GM23338 (cell line): ENCODE measurements around the gene TRNAU1AP. TPM values are rescaled to one million over a fixed set of nuclear protein-coding genes. Genes with fewer than 3 reads are reported as not detected.
A peak's percentile ranks its signal among the peaks of the same experiment; 100 is the strongest.

Experiments
- ATAC-seq: fragments of 200-7000 bp; cut with Tn5 transposase; 3 replicates; pipeline ENCODE4 v1.9.1; 2020
- DNase-seq: peaks from one replicate; pipeline ENCODE4 v3.0.0-alpha.2; 2015; ENCODE audit warnings: low spot score
- H2AFZ ChIP-seq: fragments of 200-600 bp; sonication (generic); 2 replicates; pipeline ENCODE4 v1.8.0; 2016; ENCODE audit warnings: antibody characterized with exemption, mild to moderate bottlenecking, moderate library complexity
- H3F3A ChIP-seq: fragments of 200-600 bp; sonication (generic); replicated peaks from 2 replicates; pipeline ENCODE4 v1.8.0; 2017; ENCODE audit warnings: antibody characterized with exemption, mixed run types, low read depth
- H3K27ac ChIP-seq: fragments of 200-600 bp; sonication (generic); 2 replicates; pipeline ENCODE4 v1.6.1; 2016; ENCODE audit warnings: low read depth
- H3K27me3 ChIP-seq: fragments of 200-600 bp; sonication (generic); 2 replicates; pipeline ENCODE4 v1.8.0; 2016; ENCODE audit warnings: mild to moderate bottlenecking, mixed run types, moderate library complexity; ENCODE audit not compliant: insufficient read depth
- H3K36me3 ChIP-seq: fragments of 200-600 bp; sonication (generic); 2 replicates; pipeline ENCODE4 v1.8.0; 2016; ENCODE audit warnings: mild to moderate bottlenecking; ENCODE audit not compliant: insufficient read depth
- H3K4me1 ChIP-seq: fragments of 200-600 bp; sonication (generic); 2 replicates; pipeline ENCODE4 v1.8.0; 2016; ENCODE audit warnings: mild to moderate bottlenecking, moderate library complexity; ENCODE audit not compliant: insufficient read depth
- H3K4me2 ChIP-seq: fragments of 200-600 bp; sonication (generic); 2 replicates; pipeline ENCODE4 v1.7.1; 2017; ENCODE audit warnings: mixed run types
- H3K4me3 ChIP-seq: fragments of 200-600 bp; sonication (generic); 2 replicates; pipeline ENCODE4 v1.6.1; 2016; ENCODE audit warnings: mixed run types
- H3K79me2 ChIP-seq: fragments of 200-600 bp; sonication (generic); replicated peaks from 2 replicates; pipeline ENCODE4 v1.8.0; 2017; ENCODE audit warnings: mild to moderate bottlenecking; ENCODE audit not compliant: insufficient read depth
- H3K9me2 ChIP-seq: fragments of 200-600 bp; sonication (generic); 2 replicates; pipeline ENCODE4 v1.8.0; 2017; ENCODE audit not compliant: insufficient read depth
- H4K20me1 ChIP-seq: fragments of 200-600 bp; sonication (generic); replicated peaks from 2 replicates; pipeline ENCODE4 v1.8.0; 2017; ENCODE audit warnings: mild to moderate bottlenecking; ENCODE audit not compliant: insufficient read depth
- H3K27ac Mint-ChIP-seq: 2 replicates; pipeline ENCODE4 v1.8.0; 2020; ENCODE audit warnings: inconsistent platforms, mild to moderate bottlenecking, moderate library complexity, mixed read lengths
- H3K27me3 Mint-ChIP-seq: 3 replicates; pipeline ENCODE4 v1.8.0; 2022; ENCODE audit warnings: low read depth, mild to moderate bottlenecking, moderate library complexity, mixed read lengths, inconsistent platforms; ENCODE audit not compliant: insufficient read depth, poor library complexity
- H3K36me3 Mint-ChIP-seq: 3 replicates; pipeline ENCODE4 v1.8.0; 2021; ENCODE audit warnings: low read depth, mild to moderate bottlenecking, inconsistent platforms, moderate library complexity, mixed read lengths
- H3K4me1 Mint-ChIP-seq: 3 replicates; pipeline ENCODE4 v1.8.0; 2020; ENCODE audit warnings: mild to moderate bottlenecking, inconsistent platforms, mixed read lengths
- H3K4me3 Mint-ChIP-seq: 3 replicates; pipeline ENCODE4 v1.8.0; 2021; ENCODE audit warnings: moderate library complexity, mild to moderate bottlenecking, inconsistent platforms, mixed read lengths
- H3K9me3 Mint-ChIP-seq: 3 replicates; pipeline ENCODE4 v1.8.0; 2020; ENCODE audit warnings: moderate library complexity, mild to moderate bottlenecking, inconsistent platforms, mixed read lengths
- CREB1 ChIP-seq: fragments of 250-450 bp; sonication (Bioruptor Pico); IDR thresholded peaks from 2 replicates; pipeline ENCODE4 v1.5.0; 2020; ENCODE audit warnings: low read depth, mild to moderate bottlenecking, moderate library complexity
- CTCF ChIP-seq, 2 experiments: fragments of 200-600 bp in 1 of 2; sonication (generic) in 1 of 2; conservative IDR thresholded peaks; 2 replicates each; pipeline versions ENCODE4 v1.5.1 to v1.6.1; 2016 to 2017; ENCODE audit warnings: antibody characterized with exemption in 2 of 2, low read depth in 2 of 2, mild to moderate bottlenecking in 2 of 2, moderate library complexity in 1 of 2
- EZH2 ChIP-seq: fragments of 200-600 bp; sonication (generic); IDR thresholded peaks from one replicate; pipeline ENCODE4 v1.8.0; 2017; ENCODE audit warnings: antibody characterized with exemption, mild to moderate bottlenecking, low read depth; ENCODE audit not compliant: unreplicated experiment
- EZH2phosphoT487 ChIP-seq: fragments of 200-600 bp; sonication (generic); IDR thresholded peaks from one replicate; pipeline ENCODE4 v1.8.1; 2018; ENCODE audit warnings: antibody characterized with exemption; ENCODE audit not compliant: unreplicated experiment
- JUNB ChIP-seq: IDR thresholded peaks from one replicate; pipeline ENCODE4 v1.6.1; 2016; ENCODE audit warnings: antibody characterized with exemption; ENCODE audit not compliant: unreplicated experiment
- NANOG ChIP-seq: IDR thresholded peaks from 2 replicates; pipeline ENCODE4 v1.6.1; 2016; ENCODE audit warnings: antibody characterized with exemption, borderline replicate concordance
- POLR2AphosphoS5 ChIP-seq: IDR thresholded peaks from 2 replicates; pipeline ENCODE4 v1.6.1; 2016; ENCODE audit warnings: antibody characterized with exemption, low read depth
- REST ChIP-seq: IDR thresholded peaks from one replicate; pipeline ENCODE4 v1.6.1; 2018; ENCODE audit warnings: antibody characterized with exemption; ENCODE audit not compliant: unreplicated experiment
- STAT1 ChIP-seq: IDR thresholded peaks from one replicate; pipeline ENCODE4 v1.6.1; 2016; ENCODE audit warnings: antibody characterized with exemption; ENCODE audit not compliant: unreplicated experiment
- ZNF114 ChIP-seq: fragments of 250-450 bp; sonication (Bioruptor Pico); IDR thresholded peaks from 2 replicates; pipeline ENCODE4 v1.5.0; 2020; ENCODE audit warnings: mild to moderate bottlenecking, moderate library complexity
- ZNF331 ChIP-seq: fragments of 250-450 bp; sonication (Bioruptor Pico); IDR thresholded peaks from 2 replicates; pipeline ENCODE4 v1.5.0; 2020; ENCODE audit warnings: low read depth, mild to moderate bottlenecking, moderate library complexity
- ZNF462 ChIP-seq: fragments of 250-450 bp; sonication (Bioruptor Pico); IDR thresholded peaks from 2 replicates; pipeline ENCODE4 v1.5.0; 2020; ENCODE audit warnings: mild to moderate bottlenecking, moderate library complexity
- polyA plus RNA-seq: library from polyadenylated mRNA; unstranded; fragments of >200 nt; fragmentation: Nextera tagmentation; extraction: Ambion mirVana; gene quantifications from 2 replicates; pipeline ENCODE4 v1.2.1, GENCODE V29; 2016
- total RNA-seq: library from RNA; depleted of rRNA; stranded (reverse); fragments of >200 nt; shearing (Covaris generic); gene quantifications from 2 replicates; pipeline ENCODE4 v1.2.3, GENCODE V29; 2014
- TF ChIP-seq, protein P1 (sequence below): IDR thresholded peaks from 2 replicates; pipeline ENCODE4 v1.6.1; 2016; ENCODE audit warnings: antibody characterized with exemption

Gene TRNAU1AP
- total and polyA plus RNA-seq, 2 experiments from 2014 or later: 20.3 to 42.1 TPM

DNA sequence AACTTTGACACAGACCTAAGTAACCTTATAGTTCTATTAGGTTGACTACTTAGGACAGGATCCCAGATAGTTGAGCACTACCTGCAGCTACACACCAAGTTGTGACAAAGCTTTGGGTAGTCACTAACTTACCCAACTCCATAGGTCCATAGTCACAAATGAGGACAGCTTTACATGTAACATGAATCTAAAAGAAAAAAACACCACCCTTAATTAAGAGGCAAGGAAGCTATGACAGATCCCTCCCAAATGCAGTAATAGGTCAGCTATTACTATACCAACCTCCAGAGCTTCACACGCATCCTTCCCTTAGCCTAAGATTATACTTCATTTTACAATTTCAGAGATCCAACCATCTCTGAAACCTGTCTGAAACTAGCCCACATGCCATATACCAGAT lies 26.5 kb downstream of the TRNAU1AP start:
- H3K36me3 Mint-ChIP-seq: peaks cover 60% of the 10 kb centered on the region
- peak overlapping the region; percentile 98 for H3K4me3 Mint-ChIP-seq
- Histone ChIP-seq H3K4me3 (peak overlapping the region; percentile 100), H3K27ac (peak overlapping the region; percentile 92), H3K9me2 (no peaks in the 10 kb centered on the region), H3K79me2 (peaks cover 35% of the 10 kb centered on the region), H4K20me1 (peaks cover 34% of the 10 kb centered on the region), H3K4me1 (peaks cover 19% of the 10 kb centered on the region), H3K4me2 (peak overlapping the region; percentile 100), H3K36me3 (peaks cover 39% of the 10 kb centered on the region), H3K27me3 (peaks cover 4% of the 10 kb centered on the region; the same call in 1 of the 2 replicates), H3F3A (peaks cover 59% of the 10 kb centered on the region), H2AFZ (no peak overlapping the region)
- TF ChIP-seq NANOG: no peak
- no peak for TF ChIP-seq ZNF331 (CRISPR knock-in tag)
- no peak for TF ChIP-seq JUNB
- TF ChIP-seq, protein P1, sequence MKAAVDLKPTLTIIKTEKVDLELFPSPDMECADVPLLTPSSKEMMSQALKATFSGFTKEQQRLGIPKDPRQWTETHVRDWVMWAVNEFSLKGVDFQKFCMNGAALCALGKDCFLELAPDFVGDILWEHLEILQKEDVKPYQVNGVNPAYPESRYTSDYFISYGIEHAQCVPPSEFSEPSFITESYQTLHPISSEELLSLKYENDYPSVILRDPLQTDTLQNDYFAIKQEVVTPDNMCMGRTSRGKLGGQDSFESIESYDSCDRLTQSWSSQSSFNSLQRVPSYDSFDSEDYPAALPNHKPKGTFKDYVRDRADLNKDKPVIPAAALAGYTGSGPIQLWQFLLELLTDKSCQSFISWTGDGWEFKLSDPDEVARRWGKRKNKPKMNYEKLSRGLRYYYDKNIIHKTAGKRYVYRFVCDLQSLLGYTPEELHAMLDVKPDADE: no peak
- TF ChIP-seq CREB1 (CRISPR knock-in tag): no peak
- TF ChIP-seq ZNF462 (CRISPR knock-in tag): no peak
- no peak for TF ChIP-seq REST
- no peak for TF ChIP-seq POLR2AphosphoS5
- TF ChIP-seq EZH2: no peak
- no peak for TF ChIP-seq ZNF114
- TF ChIP-seq CTCF (conservative IDR thresholded peaks at IDR 0.05; ENCODE audit: low read depth in 2 of 2): no peak
- no peak for TF ChIP-seq EZH2phosphoT487
- no peak for TF ChIP-seq STAT1
- DNase-seq: no peak
- peaks cover 20% of the 10 kb centered on the region for H3K27me3 Mint-ChIP-seq
- H3K4me1 Mint-ChIP-seq: peaks cover 18% of the 10 kb centered on the region
- peak overlapping the region; percentile 76 for H3K27ac Mint-ChIP-seq
- no peaks in the 10 kb centered on the region for H3K9me3 Mint-ChIP-seq
- no peak for ATAC-seq
